GM23338 (cell line): ENCODE measurements around the gene MYO16. TPM values are rescaled to one million over a fixed set of nuclear protein-coding genes. Genes with fewer than 3 reads are reported as not detected.
"Not testable (repeated sequence)": the region's sequence is repeated elsewhere in the genome, so short reads cannot be mapped to it uniquely, and the experiment has no call there.

Experiments used
- ATAC-seq: fragments of 200-7000 bp; cut with Tn5 transposase; 3 replicates; pipeline ENCODE4 v1.9.1; 2020
- DNase-seq: peaks from one replicate; pipeline ENCODE4 v3.0.0-alpha.2; 2015; ENCODE audit warnings: low spot score
- H2AFZ ChIP-seq: fragments of 200-600 bp; sonication (generic); 2 replicates; pipeline ENCODE4 v1.8.0; 2016; ENCODE audit warnings: antibody characterized with exemption, mild to moderate bottlenecking, moderate library complexity
- H3F3A ChIP-seq: fragments of 200-600 bp; sonication (generic); replicated peaks from 2 replicates; pipeline ENCODE4 v1.8.0; 2017; ENCODE audit warnings: antibody characterized with exemption, mixed run types, low read depth
- H3K27ac ChIP-seq: fragments of 200-600 bp; sonication (generic); 2 replicates; pipeline ENCODE4 v1.6.1; 2016; ENCODE audit warnings: low read depth
- H3K27me3 ChIP-seq: fragments of 200-600 bp; sonication (generic); 2 replicates; pipeline ENCODE4 v1.8.0; 2016; ENCODE audit warnings: mild to moderate bottlenecking, mixed run types, moderate library complexity; ENCODE audit not compliant: insufficient read depth
- H3K36me3 ChIP-seq: fragments of 200-600 bp; sonication (generic); 2 replicates; pipeline ENCODE4 v1.8.0; 2016; ENCODE audit warnings: mild to moderate bottlenecking; ENCODE audit not compliant: insufficient read depth
- H3K4me1 ChIP-seq: fragments of 200-600 bp; sonication (generic); 2 replicates; pipeline ENCODE4 v1.8.0; 2016; ENCODE audit warnings: mild to moderate bottlenecking, moderate library complexity; ENCODE audit not compliant: insufficient read depth
- H3K4me2 ChIP-seq: fragments of 200-600 bp; sonication (generic); 2 replicates; pipeline ENCODE4 v1.7.1; 2017; ENCODE audit warnings: mixed run types
- H3K4me3 ChIP-seq: fragments of 200-600 bp; sonication (generic); 2 replicates; pipeline ENCODE4 v1.6.1; 2016; ENCODE audit warnings: mixed run types
- H3K79me2 ChIP-seq: fragments of 200-600 bp; sonication (generic); replicated peaks from 2 replicates; pipeline ENCODE4 v1.8.0; 2017; ENCODE audit warnings: mild to moderate bottlenecking; ENCODE audit not compliant: insufficient read depth
- H3K9me2 ChIP-seq: fragments of 200-600 bp; sonication (generic); 2 replicates; pipeline ENCODE4 v1.8.0; 2017; ENCODE audit not compliant: insufficient read depth
- H4K20me1 ChIP-seq: fragments of 200-600 bp; sonication (generic); replicated peaks from 2 replicates; pipeline ENCODE4 v1.8.0; 2017; ENCODE audit warnings: mild to moderate bottlenecking; ENCODE audit not compliant: insufficient read depth
- H3K27ac Mint-ChIP-seq: 2 replicates; pipeline ENCODE4 v1.8.0; 2020; ENCODE audit warnings: inconsistent platforms, mild to moderate bottlenecking, moderate library complexity, mixed read lengths
- H3K27me3 Mint-ChIP-seq: 3 replicates; pipeline ENCODE4 v1.8.0; 2022; ENCODE audit warnings: low read depth, mild to moderate bottlenecking, moderate library complexity, mixed read lengths, inconsistent platforms; ENCODE audit not compliant: insufficient read depth, poor library complexity
- H3K36me3 Mint-ChIP-seq: 3 replicates; pipeline ENCODE4 v1.8.0; 2021; ENCODE audit warnings: low read depth, mild to moderate bottlenecking, inconsistent platforms, moderate library complexity, mixed read lengths
- H3K4me1 Mint-ChIP-seq: 3 replicates; pipeline ENCODE4 v1.8.0; 2020; ENCODE audit warnings: mild to moderate bottlenecking, inconsistent platforms, mixed read lengths
- H3K4me3 Mint-ChIP-seq: 3 replicates; pipeline ENCODE4 v1.8.0; 2021; ENCODE audit warnings: moderate library complexity, mild to moderate bottlenecking, inconsistent platforms, mixed read lengths
- H3K9me3 Mint-ChIP-seq: 3 replicates; pipeline ENCODE4 v1.8.0; 2020; ENCODE audit warnings: moderate library complexity, mild to moderate bottlenecking, inconsistent platforms, mixed read lengths
- EZH2 ChIP-seq: fragments of 200-600 bp; sonication (generic); IDR thresholded peaks from one replicate; pipeline ENCODE4 v1.8.0; 2017; ENCODE audit warnings: antibody characterized with exemption, mild to moderate bottlenecking, low read depth; ENCODE audit not compliant: unreplicated experiment
- NANOG ChIP-seq: IDR thresholded peaks from 2 replicates; pipeline ENCODE4 v1.6.1; 2016; ENCODE audit warnings: antibody characterized with exemption, borderline replicate concordance
- POLR2AphosphoS5 ChIP-seq: IDR thresholded peaks from 2 replicates; pipeline ENCODE4 v1.6.1; 2016; ENCODE audit warnings: antibody characterized with exemption, low read depth
- ZNF331 ChIP-seq: fragments of 250-450 bp; sonication (Bioruptor Pico); IDR thresholded peaks from 2 replicates; pipeline ENCODE4 v1.5.0; 2020; ENCODE audit warnings: low read depth, mild to moderate bottlenecking, moderate library complexity
- polyA plus RNA-seq: library from polyadenylated mRNA; unstranded; fragments of >200 nt; fragmentation: Nextera tagmentation; extraction: Ambion mirVana; gene quantifications from 2 replicates; pipeline ENCODE4 v1.2.1, GENCODE V29; 2016
- total RNA-seq: library from RNA; depleted of rRNA; stranded (reverse); fragments of >200 nt; shearing (Covaris generic); gene quantifications from 2 replicates; pipeline ENCODE4 v1.2.3, GENCODE V29; 2014
- TF ChIP-seq, protein P1 (sequence below), 2 experiments: fragments of 200-600 bp in 1 of 2; sonication (generic) in 1 of 2; conservative IDR thresholded peaks; 2 replicates each; pipeline versions ENCODE4 v1.5.1 to v1.6.1; 2016 to 2017; ENCODE audit warnings: antibody characterized with exemption in 2 of 2, low read depth in 2 of 2, mild to moderate bottlenecking in 2 of 2, moderate library complexity in 1 of 2
- TF ChIP-seq, protein P2 (sequence below): fragments of 250-450 bp; sonication (Bioruptor Pico); IDR thresholded peaks from 2 replicates; pipeline ENCODE4 v1.5.0; 2020; ENCODE audit warnings: mild to moderate bottlenecking, moderate library complexity

The MYO16 gene
- total and polyA plus RNA-seq, 2 experiments from 2014 or later: 0.10 to 0.13 TPM

DNA sequence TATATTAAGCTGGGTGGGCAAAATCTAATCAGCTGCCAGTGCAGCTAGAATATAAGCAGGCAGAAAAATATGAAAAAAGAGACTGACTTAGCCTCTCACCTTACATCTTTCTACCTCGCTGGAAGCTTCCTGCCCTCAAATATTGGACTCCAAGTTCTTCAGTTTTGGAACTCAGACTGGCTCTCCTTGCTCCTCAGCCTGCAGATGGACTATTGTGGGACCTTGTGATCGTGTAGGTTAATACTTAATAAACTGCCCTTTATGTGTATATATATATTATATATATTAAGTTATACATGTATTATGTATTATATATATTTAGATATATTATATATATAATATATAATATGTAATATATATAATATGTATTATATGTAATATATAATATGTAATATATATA lies 588.1 kb downstream of the MYO16 start:
- not testable (repeated sequence) for H3K9me2 ChIP-seq, H3K36me3 Mint-ChIP-seq, H3K27ac Mint-ChIP-seq, H3K27me3 ChIP-seq, H3K27ac ChIP-seq, H3K9me3 Mint-ChIP-seq, DNase-seq, H3K4me1 Mint-ChIP-seq, H2AFZ ChIP-seq, H4K20me1 ChIP-seq, H3K36me3 ChIP-seq, H3F3A ChIP-seq, H3K27me3 Mint-ChIP-seq, H3K4me3 ChIP-seq, H3K4me1 ChIP-seq, ATAC-seq, H3K4me3 Mint-ChIP-seq, H3K79me2 ChIP-seq, H3K4me2 ChIP-seq

DNA sequence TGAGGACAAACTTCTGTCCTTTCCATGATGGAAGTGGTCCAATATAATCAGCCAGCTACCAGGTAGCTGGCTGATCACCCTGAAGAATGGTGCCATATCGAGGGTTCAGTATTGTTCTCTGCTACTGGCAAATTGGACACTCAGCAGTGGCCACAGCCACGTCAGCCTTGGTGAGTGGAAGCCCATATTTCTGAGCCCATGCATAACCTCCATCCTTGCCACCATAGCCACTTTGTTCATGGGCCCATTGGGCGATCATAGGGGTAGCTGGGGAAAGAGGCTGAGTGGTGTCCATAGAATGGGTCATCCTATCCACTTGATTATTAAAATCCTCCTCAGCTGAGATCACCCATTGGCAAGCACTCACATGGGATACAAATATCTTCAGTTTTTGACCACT lies 591.2 kb downstream of the MYO16 start:
- Histone ChIP-seq H3K27me3 (no peaks in the 10 kb centered on the region), H3K79me2 (no peaks in the 10 kb centered on the region), H3K4me2 (no peak overlapping the region), H3F3A (no peaks in the 10 kb centered on the region), H2AFZ (no peak overlapping the region), H3K4me3 (no peak overlapping the region), H3K27ac (no peak overlapping the region), H4K20me1 (no peaks in the 10 kb centered on the region), H3K9me2 (no peaks in the 10 kb centered on the region), H3K4me1 (no peaks in the 10 kb centered on the region), H3K36me3 (no peaks in the 10 kb centered on the region)
- ATAC-seq: no peak
- no peak for DNase-seq
- H3K4me1 Mint-ChIP-seq: no peaks in the 10 kb centered on the region
- H3K4me3 Mint-ChIP-seq: no peak overlapping the region
- peaks cover 19% of the 10 kb centered on the region; the same call in 2 of the 3 replicates for H3K9me3 Mint-ChIP-seq
- no peak overlapping the region for H3K27ac Mint-ChIP-seq
- TF ChIP-seq POLR2AphosphoS5 (no peak), ZNF331 (CRISPR knock-in tag) (no peak), EZH2 (no peak), NANOG (no peak)
- TF ChIP-seq, protein P1, sequence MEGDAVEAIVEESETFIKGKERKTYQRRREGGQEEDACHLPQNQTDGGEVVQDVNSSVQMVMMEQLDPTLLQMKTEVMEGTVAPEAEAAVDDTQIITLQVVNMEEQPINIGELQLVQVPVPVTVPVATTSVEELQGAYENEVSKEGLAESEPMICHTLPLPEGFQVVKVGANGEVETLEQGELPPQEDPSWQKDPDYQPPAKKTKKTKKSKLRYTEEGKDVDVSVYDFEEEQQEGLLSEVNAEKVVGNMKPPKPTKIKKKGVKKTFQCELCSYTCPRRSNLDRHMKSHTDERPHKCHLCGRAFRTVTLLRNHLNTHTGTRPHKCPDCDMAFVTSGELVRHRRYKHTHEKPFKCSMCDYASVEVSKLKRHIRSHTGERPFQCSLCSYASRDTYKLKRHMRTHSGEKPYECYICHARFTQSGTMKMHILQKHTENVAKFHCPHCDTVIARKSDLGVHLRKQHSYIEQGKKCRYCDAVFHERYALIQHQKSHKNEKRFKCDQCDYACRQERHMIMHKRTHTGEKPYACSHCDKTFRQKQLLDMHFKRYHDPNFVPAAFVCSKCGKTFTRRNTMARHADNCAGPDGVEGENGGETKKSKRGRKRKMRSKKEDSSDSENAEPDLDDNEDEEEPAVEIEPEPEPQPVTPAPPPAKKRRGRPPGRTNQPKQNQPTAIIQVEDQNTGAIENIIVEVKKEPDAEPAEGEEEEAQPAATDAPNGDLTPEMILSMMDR (conservative IDR thresholded peaks at IDR 0.05; ENCODE audit: low read depth in 2 of 2): no peak
- TF ChIP-seq, protein P2, sequence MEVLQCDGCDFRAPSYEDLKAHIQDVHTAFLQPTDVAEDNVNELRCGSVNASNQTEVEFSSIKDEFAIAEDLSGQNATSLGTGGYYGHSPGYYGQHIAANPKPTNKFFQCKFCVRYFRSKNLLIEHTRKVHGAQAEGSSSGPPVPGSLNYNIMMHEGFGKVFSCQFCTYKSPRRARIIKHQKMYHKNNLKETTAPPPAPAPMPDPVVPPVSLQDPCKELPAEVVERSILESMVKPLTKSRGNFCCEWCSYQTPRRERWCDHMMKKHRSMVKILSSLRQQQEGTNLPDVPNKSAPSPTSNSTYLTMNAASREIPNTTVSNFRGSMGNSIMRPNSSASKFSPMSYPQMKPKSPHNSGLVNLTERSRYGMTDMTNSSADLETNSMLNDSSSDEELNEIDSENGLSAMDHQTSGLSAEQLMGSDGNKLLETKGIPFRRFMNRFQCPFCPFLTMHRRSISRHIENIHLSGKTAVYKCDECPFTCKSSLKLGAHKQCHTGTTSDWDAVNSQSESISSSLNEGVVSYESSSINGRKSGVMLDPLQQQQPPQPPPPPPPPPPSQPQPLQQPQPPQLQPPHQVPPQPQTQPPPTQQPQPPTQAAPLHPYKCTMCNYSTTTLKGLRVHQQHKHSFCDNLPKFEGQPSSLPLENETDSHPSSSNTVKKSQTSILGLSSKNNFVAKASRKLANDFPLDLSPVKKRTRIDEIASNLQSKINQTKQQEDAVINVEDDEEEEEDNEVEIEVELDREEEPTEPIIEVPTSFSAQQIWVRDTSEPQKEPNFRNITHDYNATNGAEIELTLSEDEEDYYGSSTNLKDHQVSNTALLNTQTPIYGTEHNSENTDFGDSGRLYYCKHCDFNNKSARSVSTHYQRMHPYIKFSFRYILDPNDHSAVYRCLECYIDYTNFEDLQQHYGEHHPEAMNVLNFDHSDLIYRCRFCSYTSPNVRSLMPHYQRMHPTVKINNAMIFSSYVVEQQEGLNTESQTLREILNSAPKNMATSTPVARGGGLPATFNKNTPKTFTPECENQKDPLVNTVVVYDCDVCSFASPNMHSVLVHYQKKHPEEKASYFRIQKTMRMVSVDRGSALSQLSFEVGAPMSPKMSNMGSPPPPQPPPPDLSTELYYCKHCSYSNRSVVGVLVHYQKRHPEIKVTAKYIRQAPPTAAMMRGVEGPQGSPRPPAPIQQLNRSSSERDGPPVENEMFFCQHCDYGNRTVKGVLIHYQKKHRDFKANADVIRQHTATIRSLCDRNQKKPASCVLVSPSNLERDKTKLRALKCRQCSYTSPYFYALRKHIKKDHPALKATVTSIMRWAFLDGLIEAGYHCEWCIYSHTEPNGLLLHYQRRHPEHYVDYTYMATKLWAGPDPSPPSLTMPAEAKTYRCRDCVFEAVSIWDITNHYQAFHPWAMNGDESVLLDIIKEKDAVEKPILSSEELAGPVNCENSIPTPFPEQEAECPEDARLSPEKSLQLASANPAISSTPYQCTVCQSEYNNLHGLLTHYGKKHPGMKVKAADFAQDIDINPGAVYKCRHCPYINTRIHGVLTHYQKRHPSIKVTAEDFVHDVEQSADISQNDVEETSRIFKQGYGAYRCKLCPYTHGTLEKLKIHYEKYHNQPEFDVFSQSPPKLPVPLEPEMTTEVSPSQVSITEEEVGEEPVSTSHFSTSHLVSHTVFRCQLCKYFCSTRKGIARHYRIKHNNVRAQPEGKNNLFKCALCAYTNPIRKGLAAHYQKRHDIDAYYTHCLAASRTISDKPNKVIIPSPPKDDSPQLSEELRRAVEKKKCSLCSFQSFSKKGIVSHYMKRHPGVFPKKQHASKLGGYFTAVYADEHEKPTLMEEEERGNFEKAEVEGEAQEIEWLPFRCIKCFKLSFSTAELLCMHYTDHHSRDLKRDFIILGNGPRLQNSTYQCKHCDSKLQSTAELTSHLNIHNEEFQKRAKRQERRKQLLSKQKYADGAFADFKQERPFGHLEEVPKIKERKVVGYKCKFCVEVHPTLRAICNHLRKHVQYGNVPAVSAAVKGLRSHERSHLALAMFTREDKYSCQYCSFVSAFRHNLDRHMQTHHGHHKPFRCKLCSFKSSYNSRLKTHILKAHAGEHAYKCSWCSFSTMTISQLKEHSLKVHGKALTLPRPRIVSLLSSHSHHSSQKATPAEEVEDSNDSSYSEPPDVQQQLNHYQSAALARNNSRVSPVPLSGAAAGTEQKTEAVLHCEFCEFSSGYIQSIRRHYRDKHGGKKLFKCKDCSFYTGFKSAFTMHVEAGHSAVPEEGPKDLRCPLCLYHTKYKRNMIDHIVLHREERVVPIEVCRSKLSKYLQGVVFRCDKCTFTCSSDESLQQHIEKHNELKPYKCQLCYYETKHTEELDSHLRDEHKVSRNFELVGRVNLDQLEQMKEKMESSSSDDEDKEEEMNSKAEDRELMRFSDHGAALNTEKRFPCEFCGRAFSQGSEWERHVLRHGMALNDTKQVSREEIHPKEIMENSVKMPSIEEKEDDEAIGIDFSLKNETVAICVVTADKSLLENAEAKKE (CRISPR knock-in tag): no peak
- peaks cover 2% of the 10 kb centered on the region for H3K27me3 Mint-ChIP-seq
- H3K36me3 Mint-ChIP-seq: peaks cover 7% of the 10 kb centered on the region
